Vagina (tissue), 2 donors: ENCODE results near the gene SLC9A9. TPM values are rescaled to one million over a fixed set of nuclear protein-coding genes. Genes with fewer than 3 reads are reported as not detected.

Experiments used
- DNase-seq, 2 donors: peaks; one replicate each; pipeline ENCODE4 v3.0.0-alpha.2; 2017; ENCODE audit errors: extremely low spot score in 2 of 2
- H3K27ac ChIP-seq: fragments of 200-600 bp; sonication (generic); one replicate; pipeline ENCODE4 v1.5.1; 2019
- H3K27me3 ChIP-seq: fragments of 200-600 bp; sonication (generic); one replicate; pipeline ENCODE4 v1.5.1; 2019
- H3K36me3 ChIP-seq, 2 donors: fragments of 200-600 bp; sonication (generic); one replicate each; pipeline ENCODE4 v1.5.1; 2017 to 2019
- H3K4me1 ChIP-seq: fragments of 200-600 bp; sonication (generic); one replicate; pipeline ENCODE4 v1.5.1; 2019
- H3K4me3 ChIP-seq, 2 donors: fragments of 200-600 bp; sonication (generic); 1 replicate in 1 of 2; 2 replicates in 1 of 2; pipeline ENCODE4 v1.5.1; 2016 to 2019
- H3K9me3 ChIP-seq: fragments of 200-600 bp; sonication (generic); one replicate; pipeline ENCODE4 v1.5.1; 2019
- POLR2A ChIP-seq, 2 donors: fragments of 450-650 bp; IDR thresholded peaks; one replicate each; pipeline ENCODE4 v1.6.1; 2017; ENCODE audit warnings: antibody characterized with exemption in 2 of 2, mild to moderate bottlenecking in 2 of 2, moderate library complexity in 2 of 2
- POLR2AphosphoS5 ChIP-seq, 2 donors: sonication (generic); formaldehyde crosslinking; IDR thresholded peaks; one replicate each; pipeline ENCODE4 v1.9.0; 2017; ENCODE audit warnings: antibody characterized with exemption in 2 of 2, mild to moderate bottlenecking in 2 of 2, low read depth in 1 of 2; ENCODE audit not compliant: insufficient read depth in 1 of 2
- intact Hi-C: fragments of 100-400 bp; cut with DNase I; formaldehyde crosslinking; loops from one replicate; pipeline ENCODE4 v1.15.1; 2023
- total RNA-seq: library from RNA; depleted of rRNA; stranded (reverse); fragments of >200 nt; gene quantifications from one replicate; pipeline ENCODE4 v1.2.3, GENCODE V29; 2016
- TF ChIP-seq, protein P1 (sequence below), 3 experiments: fragments of 450-650 bp in 2 of 3; fragments of 200-600 bp in 1 of 3; sonication (generic) in 1 of 3; IDR thresholded peaks; one replicate each; pipeline ENCODE4 v1.5.1; 2017 to 2019; ENCODE audit warnings: antibody characterized with exemption in 3 of 3, mild to moderate bottlenecking in 2 of 3, moderate library complexity in 2 of 3

Gene SLC9A9
- total RNA-seq, 1 donor from 2014 or later, result 30.7 TPM

DNA sequence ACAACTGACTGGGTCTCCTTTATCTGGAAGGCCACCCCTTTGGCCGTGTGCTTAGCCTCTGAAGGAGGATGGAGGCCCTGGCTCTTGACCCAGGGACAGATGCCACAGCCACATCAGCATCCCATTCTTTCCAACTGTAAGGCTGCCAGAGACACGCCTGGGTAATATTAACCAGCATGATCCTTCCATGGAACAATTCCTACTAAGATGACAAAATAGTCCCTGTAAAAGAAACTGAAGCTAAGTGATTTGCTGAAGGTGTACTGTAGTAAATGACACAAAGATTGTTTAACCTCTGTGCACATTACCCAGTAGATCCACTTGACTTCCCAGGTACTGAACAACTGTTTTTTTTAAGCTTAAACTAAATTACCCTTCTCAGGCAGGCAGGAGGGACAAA is 352.7 kb downstream of the SLC9A9 start:
- Histone ChIP-seq H3K27ac (no peak overlapping the region), H3K9me3 (no peaks in the 10 kb centered on the region), H3K36me3 (no peaks in the 10 kb centered on the region), H3K4me3 (no peak overlapping the region), H3K27me3 (no peaks in the 10 kb centered on the region), H3K4me1 (no peaks in the 10 kb centered on the region)
- TF ChIP-seq, protein P1, sequence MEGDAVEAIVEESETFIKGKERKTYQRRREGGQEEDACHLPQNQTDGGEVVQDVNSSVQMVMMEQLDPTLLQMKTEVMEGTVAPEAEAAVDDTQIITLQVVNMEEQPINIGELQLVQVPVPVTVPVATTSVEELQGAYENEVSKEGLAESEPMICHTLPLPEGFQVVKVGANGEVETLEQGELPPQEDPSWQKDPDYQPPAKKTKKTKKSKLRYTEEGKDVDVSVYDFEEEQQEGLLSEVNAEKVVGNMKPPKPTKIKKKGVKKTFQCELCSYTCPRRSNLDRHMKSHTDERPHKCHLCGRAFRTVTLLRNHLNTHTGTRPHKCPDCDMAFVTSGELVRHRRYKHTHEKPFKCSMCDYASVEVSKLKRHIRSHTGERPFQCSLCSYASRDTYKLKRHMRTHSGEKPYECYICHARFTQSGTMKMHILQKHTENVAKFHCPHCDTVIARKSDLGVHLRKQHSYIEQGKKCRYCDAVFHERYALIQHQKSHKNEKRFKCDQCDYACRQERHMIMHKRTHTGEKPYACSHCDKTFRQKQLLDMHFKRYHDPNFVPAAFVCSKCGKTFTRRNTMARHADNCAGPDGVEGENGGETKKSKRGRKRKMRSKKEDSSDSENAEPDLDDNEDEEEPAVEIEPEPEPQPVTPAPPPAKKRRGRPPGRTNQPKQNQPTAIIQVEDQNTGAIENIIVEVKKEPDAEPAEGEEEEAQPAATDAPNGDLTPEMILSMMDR (IDR thresholded peaks at IDR 0.05), result no peak
- TF ChIP-seq POLR2AphosphoS5 (IDR thresholded peaks at IDR 0.05; ENCODE audit: insufficient read depth in 1 of 2, low read depth in 1 of 2), result no peak
- no peak for TF ChIP-seq POLR2A (IDR thresholded peaks at IDR 0.05)
- no peak for DNase-seq
- intact Hi-C loops, result no loop called here

DNA sequence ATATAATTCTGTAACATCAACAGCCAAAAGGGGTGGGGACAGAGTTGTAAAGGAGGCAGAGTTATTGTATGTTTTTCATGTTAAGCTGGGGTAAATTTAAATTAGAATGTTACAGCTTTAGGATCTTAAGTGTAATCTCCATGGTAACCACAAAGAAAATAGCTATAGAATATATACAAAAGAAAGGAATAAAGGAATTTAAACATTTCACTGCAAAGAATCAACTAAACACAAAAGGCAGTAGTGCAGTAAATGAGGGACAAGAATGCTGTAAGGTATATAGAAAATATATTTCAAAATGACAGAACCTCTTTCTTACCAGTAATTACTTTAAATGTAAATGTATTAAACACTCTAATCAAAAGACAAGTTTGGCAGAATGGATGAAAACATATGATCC is 361.7 kb downstream of the SLC9A9 start:
- TF ChIP-seq, protein P1 (IDR thresholded peaks at IDR 0.05), result no peak
- TF ChIP-seq POLR2AphosphoS5 (IDR thresholded peaks at IDR 0.05; ENCODE audit: insufficient read depth in 1 of 2, low read depth in 1 of 2) (no peak), POLR2A (IDR thresholded peaks at IDR 0.05) (no peak)
- intact Hi-C loops, result no loop called here
- no peak for DNase-seq
- Histone ChIP-seq H3K4me1 (no peaks in the 10 kb centered on the region), H3K27me3 (no peaks in the 10 kb centered on the region), H3K4me3 (no peak overlapping the region), H3K9me3 (no peaks in the 10 kb centered on the region), H3K36me3 (no peaks in the 10 kb centered on the region), H3K27ac (no peak overlapping the region)

DNA sequence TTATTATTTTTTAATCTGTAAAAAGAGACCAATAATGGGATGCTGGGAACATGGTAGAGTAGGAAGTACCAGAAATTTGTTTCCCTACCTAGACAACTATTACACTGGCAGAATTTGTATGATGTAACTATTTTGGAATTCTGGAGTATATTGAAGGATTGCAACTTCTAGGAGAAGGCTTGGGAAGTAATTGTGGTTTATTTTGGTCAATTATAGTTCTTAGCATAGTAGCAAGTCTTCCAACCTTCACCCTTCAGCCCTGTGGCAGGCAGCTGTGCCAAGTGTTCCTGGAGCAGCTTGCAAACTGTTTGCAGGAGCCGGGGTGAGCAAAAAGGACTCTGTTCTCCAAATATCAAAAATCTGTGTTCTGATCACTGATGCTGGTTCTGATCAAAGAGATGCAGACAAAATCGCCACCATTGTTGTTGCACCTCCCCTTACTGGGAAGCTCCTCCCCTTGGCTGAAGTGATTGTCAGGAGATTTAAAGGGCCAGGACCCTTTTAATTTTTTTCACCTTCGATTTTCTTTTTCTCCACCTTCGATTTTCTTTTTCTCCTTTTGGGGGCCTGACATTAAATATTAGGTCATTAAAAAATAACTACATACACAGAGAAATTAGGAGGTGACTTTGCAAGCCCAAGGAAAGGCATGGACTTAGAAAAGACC is 363.3 kb downstream of the SLC9A9 start:
- no peaks in the 10 kb centered on the region for H3K9me3 ChIP-seq
- H3K4me1 ChIP-seq, result no peaks in the 10 kb centered on the region
- no peak overlapping the region for H3K4me3 ChIP-seq
- H3K27ac ChIP-seq, result no peak overlapping the region
- no peaks in the 10 kb centered on the region for H3K27me3 ChIP-seq
- DNase-seq, result no peak
- TF ChIP-seq POLR2AphosphoS5 (IDR thresholded peaks at IDR 0.05; ENCODE audit: insufficient read depth in 1 of 2, low read depth in 1 of 2) (no peak), POLR2A (IDR thresholded peaks at IDR 0.05) (no peak)
- TF ChIP-seq, protein P1 (IDR thresholded peaks at IDR 0.05), result no peak
- H3K36me3 ChIP-seq, result no peaks in the 10 kb centered on the region
- intact Hi-C loops, result no loop called here

DNA sequence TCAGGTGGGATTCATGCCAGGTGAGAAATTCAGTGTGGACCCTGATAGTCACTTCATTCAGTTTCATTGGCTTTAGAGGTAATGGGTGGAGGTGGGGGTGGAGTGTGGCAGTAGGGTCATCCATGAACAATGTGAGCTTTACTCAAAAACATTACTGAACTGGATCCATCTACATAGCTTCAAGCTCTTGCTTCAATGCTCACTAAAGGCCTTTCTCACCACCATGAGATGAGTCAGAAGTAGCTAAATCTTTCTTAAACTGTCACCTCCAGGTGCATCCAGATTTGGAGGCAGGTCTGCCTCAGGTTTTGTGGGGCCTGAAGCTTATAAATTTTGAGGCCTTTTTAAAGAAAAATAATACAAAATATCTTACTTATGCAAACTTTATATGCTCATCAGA is 365.1 kb downstream of the SLC9A9 start:
- no peak for DNase-seq
- no peaks in the 10 kb centered on the region for H3K27me3 ChIP-seq
- H3K36me3 ChIP-seq, result no peaks in the 10 kb centered on the region
- no peaks in the 10 kb centered on the region for H3K4me1 ChIP-seq
- H3K9me3 ChIP-seq, result no peaks in the 10 kb centered on the region
- no peak for TF ChIP-seq POLR2A (IDR thresholded peaks at IDR 0.05)
- TF ChIP-seq, protein P1 (IDR thresholded peaks at IDR 0.05), result no peak
- no peak for TF ChIP-seq POLR2AphosphoS5 (IDR thresholded peaks at IDR 0.05; ENCODE audit: insufficient read depth in 1 of 2, low read depth in 1 of 2)
- no peak overlapping the region for H3K4me3 ChIP-seq
- intact Hi-C loops, result no loop called here
- H3K27ac ChIP-seq, result no peak overlapping the region
